B cell (primary cell): Measurements from ENCODE around the gene CDK6. TPM values are rescaled to one million over a fixed set of nuclear protein-coding genes. Genes with fewer than 3 reads are reported as not detected.

ENCODE experiments used
- ATAC-seq: fragments of 200-7000 bp; cut with Tn5 transposase; one replicate; pipeline ENCODE4 v1.10.0; 2021; ENCODE audit warnings: low read depth, mild to moderate bottlenecking, moderate number of reproducible peaks, moderate library complexity
- CTCF ChIA-PET: fragments of 350-600 bp; sonication (Branson Sonifier 250); formaldehyde crosslinking; loops from one replicate; lab custom pipeline; 2021; ENCODE audit warnings: antibody characterized with exemption, inconsistent platforms; lab: Charles Lee
- POLR2A ChIA-PET: fragments of 350-600 bp; sonication (Branson Sonifier 250); formaldehyde crosslinking; loops from one replicate; lab custom pipeline; 2021; ENCODE audit warnings: antibody characterized with exemption; lab: Charles Lee
- DNase-seq: peaks from one replicate; pipeline ENCODE4 v3.0.0; 2013
- H2AFZ ChIP-seq: 2 replicates; pipeline ENCODE4 v1.6.1; 2012; ENCODE audit warnings: mild to moderate bottlenecking, low read depth, low read length; ENCODE audit not compliant: insufficient read depth, poor library complexity, severe bottlenecking
- H3K27ac ChIP-seq, 2 donors: 1 replicate in 1 of 2; 2 replicates in 1 of 2; pipeline ENCODE4 v1.5.1; 2012 to 2013; ENCODE audit warnings: low read length in 2 of 2, mild to moderate bottlenecking in 2 of 2, moderate library complexity in 1 of 2
- H3K27me3 ChIP-seq, 4 experiments: fragments of 200-600 bp in 1 of 4; sonication (generic) in 1 of 4; replicated peaks in 1 of 4; 1 replicate in 2 of 4; 2 replicates in 2 of 4; pipeline versions ENCODE4 v1.6.1 to v1.7.0; 2013 to 2016; ENCODE audit warnings: low read length in 3 of 4, mild to moderate bottlenecking in 2 of 4, mixed read lengths in 1 of 4, moderate library complexity in 1 of 4; ENCODE audit not compliant: insufficient read depth in 4 of 4, control insufficient read depth in 3 of 4; ENCODE audit errors: control extremely low read depth in 1 of 4
- H3K36me3 ChIP-seq, 2 experiments: replicated peaks in 1 of 2; 1 replicate in 1 of 2; 2 replicates in 1 of 2; pipeline versions ENCODE4 v1.6.1 to v1.7.1; 2013; ENCODE audit warnings: low read length in 1 of 2; ENCODE audit not compliant: insufficient read depth in 2 of 2, control insufficient read depth in 1 of 2; ENCODE audit errors: control extremely low read depth in 1 of 2, extremely low read depth in 1 of 2
- H3K4me1 ChIP-seq, 2 donors: fragments of 200-600 bp in 1 of 2; sonication (generic) in 1 of 2; 1 replicate in 1 of 2; 2 replicates in 1 of 2; pipeline versions ENCODE4 v1.5.1 to v1.6.1; 2013 to 2017; ENCODE audit warnings: low read length in 2 of 2; ENCODE audit not compliant: control insufficient read depth in 2 of 2, insufficient read depth in 2 of 2
- H3K4me2 ChIP-seq: replicated peaks from 2 replicates; pipeline ENCODE3; 2012; ENCODE audit warnings: mild to moderate bottlenecking, low read depth, low read length; ENCODE audit not compliant: poor library complexity, severe bottlenecking
- H3K4me3 ChIP-seq, 5 experiments: fragments of 200-600 bp in 1 of 5; sonication (generic) in 1 of 5; 1 replicate in 3 of 5; 2 replicates in 2 of 5; pipeline versions ENCODE4 v1.5.1 to v1.7.0; 2011 to 2016; ENCODE audit warnings: low read length in 4 of 5, mild to moderate bottlenecking in 4 of 5, low read depth in 2 of 5, control low read depth in 1 of 5, moderate library complexity in 1 of 5; ENCODE audit not compliant: insufficient read depth in 1 of 5; ENCODE audit errors: control extremely low read depth in 1 of 5, extremely low read depth in 1 of 5
- H3K79me2 ChIP-seq: fragments of 200-600 bp; sonication (generic); one replicate; pipeline ENCODE4 v1.6.0; 2016; ENCODE audit warnings: low read length; ENCODE audit not compliant: control insufficient read depth, insufficient read depth
- H3K9ac ChIP-seq: fragments of 200-600 bp; sonication (generic); 2 replicates; pipeline ENCODE4 v1.6.1; 2017; ENCODE audit warnings: mild to moderate bottlenecking, low read length, moderate library complexity
- H3K9me3 ChIP-seq, 3 donors: one replicate each; pipeline versions ENCODE4 v1.6.1 to v1.7.1; 2013; ENCODE audit warnings: low read length in 2 of 3; ENCODE audit not compliant: control insufficient read depth in 2 of 3, insufficient read depth in 1 of 3; ENCODE audit errors: control extremely low read depth in 1 of 3
- H4K20me1 ChIP-seq: 2 replicates; pipeline ENCODE4 v1.6.0; 2012; ENCODE audit warnings: mild to moderate bottlenecking, low read length; ENCODE audit not compliant: insufficient read depth, control insufficient read depth, poor library complexity, severe bottlenecking
- H3K27ac Mint-ChIP-seq: one replicate; pipeline ENCODE4 v1.8.0; 2021; ENCODE audit warnings: mixed read lengths
- H3K27me3 Mint-ChIP-seq: one replicate; pipeline ENCODE4 v1.8.0; 2021; ENCODE audit warnings: mixed read lengths
- H3K4me1 Mint-ChIP-seq: one replicate; pipeline ENCODE4 v1.8.0; 2021; ENCODE audit warnings: mixed read lengths
- H3K4me3 Mint-ChIP-seq: one replicate; pipeline ENCODE4 v1.8.0; 2021; ENCODE audit warnings: mixed read lengths
- H3K9me3 Mint-ChIP-seq: one replicate; pipeline ENCODE4 v1.8.0; 2022; ENCODE audit warnings: mixed read lengths; ENCODE audit not compliant: insufficient read depth
- CTCF ChIP-seq: fragments of 200-600 bp; IDR thresholded peaks from one replicate; pipeline ENCODE4 v1.8.0; 2022; ENCODE audit warnings: antibody characterized with exemption, mild to moderate bottlenecking
- EZH2 ChIP-seq: IDR thresholded peaks from 2 replicates; pipeline ENCODE4 v1.6.1; 2012; ENCODE audit warnings: borderline replicate concordance, low read depth, mild to moderate bottlenecking, moderate library complexity, low read length; ENCODE audit not compliant: insufficient read depth, poor library complexity, severe bottlenecking
- WGBS: methylation state at CpG from one replicate; pipeline ENCODE4 v1.1.5; 2013; ENCODE audit warnings: missing lambda C conversion rate; ENCODE audit not compliant: insufficient coverage; 5-methylcytosine and 5-hydroxymethylcytosine counted together
- intact Hi-C: fragments of 100-400 bp; cut with micrococcal nuclease; formaldehyde crosslinking; loops from one replicate; pipeline ENCODE4 v1.10.0; 2022
- polyA plus RNA-seq: library from polyadenylated mRNA; depleted of rRNA; stranded (reverse); fragments of >200 nt; gene quantifications from 2 replicates; pipeline ENCODE4 v1.2.3, GENCODE V29; 2012
- total RNA-seq, 2 donors: library from RNA; stranded (reverse); fragments of 120-200 nt in 1 of 2; gene quantifications; 1 replicate in 1 of 2; 2 replicates in 1 of 2; pipeline versions ENCODE4 v1.2.3 to v1.2.4, GENCODE V29; 2013 to 2022

The CDK6 gene
- total and polyA plus RNA-seq, 2 donors (not counting 1 experiment from before 2014, with no cell fraction given): 3.0 to 14.6 TPM

GRCh38 chr7:92670204-92670851 lies 166.0 kb downstream of the CDK6 start:
- no peaks in the 10 kb centered on the region for H3K27me3 Mint-ChIP-seq
- no peak overlapping the region for H3K9ac ChIP-seq
- POLR2A ChIA-PET: no interaction called here
- ATAC-seq (no peak), DNase-seq (no peak)
- no peaks in the 10 kb centered on the region for H4K20me1 ChIP-seq
- no peaks in the 10 kb centered on the region for H3K27me3 ChIP-seq
- H3K27ac Mint-ChIP-seq: no peak overlapping the region
- H3K36me3 ChIP-seq: peaks cover 0 to 6% of the 10 kb centered on the region in 2 experiments
- CTCF ChIA-PET: no interaction called here
- H3K4me1 ChIP-seq: peaks cover 11% of the 10 kb centered on the region in 2 donors
- no peak overlapping the region for H2AFZ ChIP-seq
- no peak overlapping the region for H3K4me3 ChIP-seq
- H3K4me3 Mint-ChIP-seq: no peak overlapping the region
- H3K79me2 ChIP-seq: no peaks in the 10 kb centered on the region
- intact Hi-C loops: no loop called here
- H3K9me3 Mint-ChIP-seq: no peaks in the 10 kb centered on the region
- 100% methylated on average over 1 of the region's 2 CpGs for whole genome bisulfite sequencing
- H3K27ac ChIP-seq: no peak overlapping the region
- H3K4me1 Mint-ChIP-seq: peaks cover 11% of the 10 kb centered on the region
- no peak for TF ChIP-seq CTCF
- TF ChIP-seq EZH2: no peak
- no peaks in the 10 kb centered on the region for H3K9me3 ChIP-seq
- H3K4me2 ChIP-seq: no peak overlapping the region

GRCh38 chr7:92669616-92670165 lies 166.7 kb downstream of the CDK6 start:
- H3K27me3 Mint-ChIP-seq: no peaks in the 10 kb centered on the region
- Histone ChIP-seq H3K27me3 (no peaks in the 10 kb centered on the region), H3K9ac (no peak overlapping the region), H3K36me3 (peaks cover 0 to 8% of the 10 kb centered on the region in 2 experiments), H2AFZ (no peak overlapping the region), H3K27ac (no peak overlapping the region), H3K9me3 (no peaks in the 10 kb centered on the region), H3K4me3 (no peak overlapping the region), H3K4me2 (no peak overlapping the region), H3K4me1 (peaks cover 8% of the 10 kb centered on the region in 2 donors), H3K79me2 (no peaks in the 10 kb centered on the region), H4K20me1 (no peaks in the 10 kb centered on the region)
- H3K4me3 Mint-ChIP-seq: no peak overlapping the region
- TF ChIP-seq EZH2 (no peak), CTCF (no peak)
- DNase-seq (no peak), ATAC-seq (no peak)
- H3K27ac Mint-ChIP-seq: no peak overlapping the region
- no peaks in the 10 kb centered on the region for H3K9me3 Mint-ChIP-seq
- intact Hi-C loops: no loop called here
- 88% methylated on average over 1 of the region's 3 CpGs for WGBS
- H3K4me1 Mint-ChIP-seq: peaks cover 10% of the 10 kb centered on the region
- ChIA-PET POLR2A (no interaction called here), CTCF (no interaction called here)
